Liver (tissue), 9 donors: ENCODE data around the gene KCNIP1. TPM values are rescaled to one million over a fixed set of nuclear protein-coding genes. Genes with fewer than 3 reads are reported as not detected.

Experiments
- DNase-seq: peaks from one replicate; pipeline ENCODE4 v3.0.0-alpha.2; 2017; ENCODE audit warnings: low spot score
- H3K27ac ChIP-seq, 2 donors: one replicate each; pipeline ENCODE4 v1.7.0; 2013; ENCODE audit warnings: inconsistent platforms in 2 of 2, low read length in 2 of 2, control low read depth in 1 of 2, low read depth in 1 of 2, mild to moderate bottlenecking in 1 of 2
- H3K27me3 ChIP-seq, 4 donors: one replicate each; pipeline versions ENCODE4 v1.6.1 to v1.7.0; 2013; ENCODE audit warnings: low read length in 3 of 4, inconsistent platforms in 1 of 4, mild to moderate bottlenecking in 1 of 4, moderate library complexity in 1 of 4; ENCODE audit not compliant: control insufficient read depth in 4 of 4, insufficient read depth in 4 of 4
- H3K36me3 ChIP-seq, 4 donors: one replicate each; pipeline versions ENCODE4 v1.6.1 to v1.7.0; 2013; ENCODE audit warnings: low read length in 3 of 4, mild to moderate bottlenecking in 3 of 4, low read depth in 1 of 4, moderate library complexity in 1 of 4; ENCODE audit not compliant: control insufficient read depth in 4 of 4, insufficient read depth in 3 of 4
- H3K4me1 ChIP-seq, 4 donors: one replicate each; pipeline versions ENCODE4 v1.6.1 to v1.7.0; 2013; ENCODE audit warnings: low read length in 3 of 4, mild to moderate bottlenecking in 3 of 4, moderate library complexity in 1 of 4; ENCODE audit not compliant: control insufficient read depth in 4 of 4, insufficient read depth in 4 of 4
- H3K4me3 ChIP-seq, 3 donors: one replicate each; pipeline versions ENCODE4 v1.6.1 to v1.7.0; 2013; ENCODE audit warnings: low read length in 3 of 3, control low read depth in 1 of 3, low read depth in 1 of 3, mild to moderate bottlenecking in 1 of 3
- H3K9ac ChIP-seq, 2 donors: one replicate each; pipeline ENCODE4 v1.7.0; 2013; ENCODE audit warnings: low read length in 2 of 2, mild to moderate bottlenecking in 2 of 2, moderate library complexity in 2 of 2, control low read depth in 1 of 2, low read depth in 1 of 2
- H3K9me3 ChIP-seq, 4 donors: one replicate each; pipeline versions ENCODE4 v1.6.1 to v1.7.0; 2013; ENCODE audit warnings: low read length in 3 of 4; ENCODE audit not compliant: control insufficient read depth in 4 of 4
- ATF3 ChIP-seq: IDR thresholded peaks from 2 replicates; pipeline ENCODE4 v1.6.1; 2016; ENCODE audit warnings: antibody characterized with exemption
- EGR1 ChIP-seq, 2 donors: IDR thresholded peaks; 2 replicates each; pipeline ENCODE4 v1.6.1; 2016 to 2018; ENCODE audit warnings: antibody characterized with exemption in 2 of 2, low read depth in 2 of 2
- HNF4G ChIP-seq: IDR thresholded peaks from 2 replicates; pipeline ENCODE4 v1.6.1; 2016; ENCODE audit warnings: antibody characterized with exemption
- MAX ChIP-seq: IDR thresholded peaks from 2 replicates; pipeline ENCODE4 v1.6.1; 2016; ENCODE audit warnings: antibody characterized with exemption
- NR2F2 ChIP-seq: IDR thresholded peaks from 2 replicates; pipeline ENCODE4 v1.6.1; 2016; ENCODE audit warnings: antibody characterized with exemption
- RAD21 ChIP-seq, 2 donors: IDR thresholded peaks; 2 replicates each; pipeline ENCODE4 v1.6.1; 2016; ENCODE audit warnings: antibody characterized with exemption in 2 of 2, mild to moderate bottlenecking in 2 of 2
- REST ChIP-seq: IDR thresholded peaks from 2 replicates; pipeline ENCODE4 v1.6.1; 2016; ENCODE audit warnings: antibody characterized with exemption, mild to moderate bottlenecking
- SP1 ChIP-seq: IDR thresholded peaks from 2 replicates; pipeline ENCODE4 v1.6.1; 2018; ENCODE audit warnings: antibody characterized with exemption, mild to moderate bottlenecking
- TAF1 ChIP-seq: conservative IDR thresholded peaks from 2 replicates; pipeline ENCODE4 v1.6.1; 2016; ENCODE audit warnings: antibody characterized with exemption, mild to moderate bottlenecking
- YY1 ChIP-seq: IDR thresholded peaks from 2 replicates; pipeline ENCODE4 v1.6.1; 2016; ENCODE audit warnings: antibody characterized with exemption, mild to moderate bottlenecking
- ZBTB33 ChIP-seq: IDR thresholded peaks from 2 replicates; pipeline ENCODE4 v1.6.1; 2016; ENCODE audit warnings: antibody characterized with exemption
- WGBS: extraction: QIAGEN DNeasy Blood & Tissue Kit; methylation state at CpG from one replicate; pipeline ENCODE4 v1.1.7; 2013; 5-methylcytosine and 5-hydroxymethylcytosine counted together
- polyA plus RNA-seq, 2 donors: library from polyadenylated mRNA; stranded (reverse) in 1 of 2; unstranded in 1 of 2; fragments of 200-250 nt in 1 of 2; fragments of >200 nt in 1 of 2; fragmentation: Nextera tagmentation in 1 of 2; extraction: Ambion mirVana in 1 of 2; gene quantifications; one replicate each; pipeline versions ENCODE4 v1.2.1 to v1.2.3, GENCODE V29; 2013 to 2015
- total RNA-seq, 2 donors: library from RNA; depleted of rRNA; stranded (reverse); fragments of >200 nt; gene quantifications; one replicate each; pipeline ENCODE4 v1.2.3, GENCODE V29; 2014
- donor health status: healthy.
- donor health status: healthy.
- donor health status: healthy.
- donor health status: healthy.
- donor health status: healthy.

The KCNIP1 gene
- total and polyA plus RNA-seq, 4 donors, result 0.08 to 0.23 TPM; not detected in 2

GRCh38 chr5:170628028-170628427 is 124.2 kb downstream of the KCNIP1 start:
- Histone ChIP-seq H3K4me1 (peaks cover 0 to 9% (median under 1%) of the 10 kb centered on the region in 4 donors), H3K9ac (no peak overlapping the region), H3K27ac (no peak overlapping the region), H3K27me3 (peaks cover 0 to 15% (median 0%) of the 10 kb centered on the region in 4 donors), H3K36me3 (no peaks in the 10 kb centered on the region), H3K4me3 (no peak overlapping the region), H3K9me3 (no peaks in the 10 kb centered on the region)
- TF ChIP-seq SP1 (no peak), ATF3 (no peak), ZBTB33 (no peak)
- whole genome bisulfite sequencing, result 88% methylated on average over 8 of the region's 8 CpGs
- no peak for DNase-seq

GRCh38 chr5:170628691-170629565 is 125.1 kb downstream of the KCNIP1 start:
- 76% methylated on average over 19 of the region's 19 CpGs for WGBS
- DNase-seq, result no peak

More at GRCh38 chr5:170628691-170629565, 125.1 kb downstream of the KCNIP1 start:
- Histone ChIP-seq H3K4me1 (peaks cover 0 to 13% (median 3%) of the 10 kb centered on the region in 4 donors), H3K4me3 (no peak overlapping the region), H3K27ac (no peak overlapping the region), H3K27me3 (peaks cover 0 to 13% (median 0%) of the 10 kb centered on the region in 4 donors), H3K36me3 (no peaks in the 10 kb centered on the region), H3K9ac (no peak overlapping the region), H3K9me3 (no peaks in the 10 kb centered on the region)
- no peak for TF ChIP-seq NR2F2
- no peak for TF ChIP-seq EGR1 (IDR thresholded peaks at IDR 0.05; ENCODE audit: low read depth in 2 of 2)
- TF ChIP-seq RAD21 (IDR thresholded peaks at IDR 0.05), result no peak
- no peak for TF ChIP-seq TAF1
- TF ChIP-seq HNF4G, result no peak
- no peak for TF ChIP-seq REST
- no peak for TF ChIP-seq SP1
- TF ChIP-seq MAX, result no peak
- no peak for TF ChIP-seq YY1
